HepG2 (cell line): ENCODE data around the gene OR7D4. TPM values are rescaled to one million over a fixed set of nuclear protein-coding genes. Genes with fewer than 3 reads are reported as not detected.

Source experiments
- ATAC-seq: fragments of 200-7000 bp; cut with Tn5 transposase; 3 replicates; pipeline ENCODE4 v1.9.1; 2020; ENCODE audit warnings: mild to moderate bottlenecking, moderate library complexity
- BruUV-seq: library from RNA; stranded (reverse); fragments of 400-500 nt; replicated peaks from 2 replicates; lab custom pipeline; 2021; lab: Mats Ljungman, UMichigan
- CTCF ChIA-PET: fragments of 300-600 bp; formaldehyde crosslinking; extraction: SDS; loops from one replicate; lab custom pipeline; 2021; ENCODE audit warnings: low total read pairs, inconsistent platforms, low intra/inter-chr PET ratio; lab: Yijun Ruan, JAX
- POLR2A ChIA-PET: fragments of 350-600 bp; sonication (Branson Sonifier 250); formaldehyde crosslinking; loops from one replicate; lab custom pipeline; 2020; ENCODE audit warnings: antibody characterized with exemption, inconsistent platforms; lab: Yijun Ruan, JAX
- DNase-seq: peaks from one replicate; pipeline ENCODE4 v3.0.0-alpha.2; 2015; ENCODE audit warnings: low spot score
- FAIRE-seq: peaks from 3 replicates; lab custom pipeline; 2011; peaks lifted over from hg19 to GRCh38; lab: Jason Lieb, UNC
- H2AFZ ChIP-seq: one replicate; pipeline ENCODE4 v1.6.1; 2011; ENCODE audit warnings: low read length, inconsistent platforms
- H3K27ac ChIP-seq: fragments of 300-600 bp; 3 replicates; pipeline ENCODE4 v1.8.0; 2011; ENCODE audit warnings: mixed run types, mild to moderate bottlenecking, mixed read lengths, low read length, inconsistent platforms; ENCODE audit not compliant: insufficient read depth; ENCODE audit errors: extremely low read length
- H3K27me3 ChIP-seq, 2 experiments: fragments of 200-600 bp in 1 of 2; 2 replicates in 1 of 2; 3 replicates in 1 of 2; pipeline versions ENCODE4 v1.6.0 to v1.8.0; 2011; ENCODE audit warnings: low read length in 2 of 2, mild to moderate bottlenecking in 2 of 2, moderate library complexity in 2 of 2, inconsistent platforms in 1 of 2; ENCODE audit not compliant: insufficient read depth in 2 of 2, control insufficient read depth in 1 of 2
- H3K36me3 ChIP-seq, 2 experiments: fragments of 200-600 bp in 1 of 2; replicated peaks in 1 of 2; 2 replicates in 1 of 2; 3 replicates in 1 of 2; pipeline versions ENCODE4 v1.5.1 to v1.8.0; 2011; ENCODE audit warnings: low read length in 2 of 2, inconsistent platforms in 1 of 2; ENCODE audit not compliant: insufficient read depth in 2 of 2, control insufficient read depth in 1 of 2
- H3K4me1 ChIP-seq: 2 replicates; pipeline ENCODE4 v1.5.1; 2012; ENCODE audit warnings: low read length, inconsistent platforms; ENCODE audit not compliant: insufficient read depth
- H3K4me2 ChIP-seq: 2 replicates; pipeline ENCODE4 v1.6.0; 2011; ENCODE audit warnings: low read depth, low read length, inconsistent platforms
- H3K4me3 ChIP-seq, 3 experiments: fragments of 200-600 bp in 1 of 3; sonication (generic), shearing (Covaris generic) in 1 of 3; replicated peaks in 1 of 3; 2 replicates each; pipeline ENCODE4 v1.5.1; 2011 to 2016; ENCODE audit warnings: low read length in 3 of 3, inconsistent platforms in 2 of 3, low read depth in 2 of 3, mild to moderate bottlenecking in 2 of 3, control low read depth in 1 of 3, mixed read lengths in 1 of 3; ENCODE audit not compliant: insufficient read depth in 1 of 3
- H3K79me2 ChIP-seq: one replicate; pipeline ENCODE4 v1.6.1; 2011; ENCODE audit warnings: low read length, inconsistent platforms; ENCODE audit not compliant: insufficient read depth
- H3K9ac ChIP-seq: 2 replicates; pipeline ENCODE4 v1.6.0; 2011; ENCODE audit warnings: mild to moderate bottlenecking, low read depth, low read length, inconsistent platforms; ENCODE audit not compliant: insufficient read depth
- H3K9me3 ChIP-seq: 2 replicates; pipeline ENCODE4 v1.5.1; 2012; ENCODE audit warnings: mild to moderate bottlenecking, low read length
- H4K20me1 ChIP-seq: 2 replicates; pipeline ENCODE4 v1.6.0; 2011; ENCODE audit warnings: inconsistent platforms, mild to moderate bottlenecking, low read length, moderate library complexity; ENCODE audit not compliant: insufficient read depth
- ATF1 ChIP-seq: IDR thresholded peaks from 2 replicates; pipeline ENCODE4 v1.6.1; 2016; ENCODE audit warnings: mild to moderate bottlenecking, control low read depth
- ELF1 ChIP-seq: sonication (generic); formaldehyde crosslinking; IDR thresholded peaks from 2 replicates; pipeline ENCODE4 v1.4.0; 2020; ENCODE audit warnings: missing genetic modification reagents
- FOXK2 ChIP-seq: fragments of 450-650 bp; IDR thresholded peaks from 2 replicates; pipeline ENCODE4 v1.6.1; 2016
- NFE2L2 ChIP-seq: fragments of 150-350 bp; IDR thresholded peaks from 2 replicates; pipeline ENCODE4 v1.6.1; 2014; ENCODE audit warnings: low read length
- NONO ChIP-seq, 2 experiments: fragments of 450-650 bp in 1 of 2; sonication (generic) in 1 of 2; formaldehyde crosslinking in 1 of 2; IDR thresholded peaks in 1 of 2; conservative IDR thresholded peaks in 1 of 2; 2 replicates each; pipeline versions ENCODE4 v1.6.1 to v1.8.0; 2017 to 2022; ENCODE audit warnings: mild to moderate bottlenecking in 1 of 2, missing genetic modification reagents in 1 of 2, moderate library complexity in 1 of 2
- PCBP2 ChIP-seq: fragments of 200-400 bp; formaldehyde crosslinking; optimal IDR thresholded peaks from 2 replicates; pipeline ENCODE3; 2018; ENCODE audit warnings: low read length, low read depth; ENCODE audit not compliant: poor library complexity, severe bottlenecking
- POGZ ChIP-seq: sonication (generic); formaldehyde crosslinking; IDR thresholded peaks from 2 replicates; pipeline ENCODE4 v1.4.0; 2020; ENCODE audit warnings: mild to moderate bottlenecking, missing genetic modification reagents
- POLR2AphosphoS5 ChIP-seq: IDR thresholded peaks from 2 replicates; pipeline ENCODE4 v1.6.1; 2012; ENCODE audit warnings: low read depth, low read length
- SMC3 ChIP-seq: IDR thresholded peaks from 2 replicates; pipeline ENCODE4 v1.6.1; 2011; ENCODE audit warnings: low read length, improper control_type of control experiment
- TARDBP ChIP-seq: sonication (generic); formaldehyde crosslinking; IDR thresholded peaks from 2 replicates; pipeline ENCODE4 v1.8.0; 2022; ENCODE audit warnings: mild to moderate bottlenecking, missing genetic modification reagents
- TBX2 ChIP-seq: sonication (generic); formaldehyde crosslinking; IDR thresholded peaks from 2 replicates; pipeline ENCODE4 v1.5.0; 2020; ENCODE audit warnings: missing genetic modification reagents, mild to moderate bottlenecking, borderline replicate concordance
- TEAD3 ChIP-seq: optimal IDR thresholded peaks from 2 replicates; pipeline ENCODE3; 2016; ENCODE audit warnings: borderline replicate concordance
- ZBTB43 ChIP-seq: sonication (generic); formaldehyde crosslinking; conservative IDR thresholded peaks from 2 replicates; pipeline ENCODE4 v1.4.0; 2020; ENCODE audit warnings: missing genetic modification reagents
- ZFYVE20 ChIP-seq: sonication (generic); formaldehyde crosslinking; IDR thresholded peaks from 2 replicates; pipeline ENCODE4 v1.8.0; 2023; ENCODE audit warnings: low read depth, mild to moderate bottlenecking, moderate library complexity, missing genetic modification reagents, borderline replicate concordance
- ZNF468 ChIP-seq: sonication (generic); formaldehyde crosslinking; IDR thresholded peaks from 2 replicates; pipeline ENCODE4 v1.8.0; 2022; ENCODE audit warnings: mild to moderate bottlenecking, moderate library complexity, missing genetic modification reagents
- ZNF563 ChIP-seq: sonication (generic); formaldehyde crosslinking; IDR thresholded peaks from 2 replicates; pipeline ENCODE4 v1.8.0; 2022; ENCODE audit warnings: mild to moderate bottlenecking, moderate library complexity, missing genetic modification reagents
- ZNF574 ChIP-seq: sonication (generic); formaldehyde crosslinking; IDR thresholded peaks from 2 replicates; pipeline ENCODE4 v1.4.0; 2020; ENCODE audit warnings: missing genetic modification reagents
- ZNF607 ChIP-seq: sonication (generic); formaldehyde crosslinking; IDR thresholded peaks from 2 replicates; pipeline ENCODE4 v1.5.1; 2020; ENCODE audit warnings: missing genetic modification reagents, mild to moderate bottlenecking, borderline replicate concordance
- ZNF790 ChIP-seq: sonication (generic); formaldehyde crosslinking; IDR thresholded peaks from 2 replicates; pipeline ENCODE4 v1.8.0; 2022; ENCODE audit warnings: missing genetic modification reagents, mild to moderate bottlenecking, borderline replicate concordance
- WGBS: methylation state at CpG from one replicate; pipeline ENCODE4 v1.1.6; 2017; ENCODE audit warnings: low lambda C conversion rate; 5-methylcytosine and 5-hydroxymethylcytosine counted together
- in situ Hi-C: cut with HindIII; loops from 2 replicates; pipeline ENCODE4 v1.10.0; 2017; ENCODE audit warnings: low pct_unique_long_range_greater_than_20kb; ENCODE audit not compliant: extremely low pct_ligation_motif_present
- intact Hi-C: fragments of 100-400 bp; cut with micrococcal nuclease; formaldehyde crosslinking; loops from one replicate; pipeline ENCODE4 v1.10.0; 2022; ENCODE audit not compliant: unreplicated experiment
- polyA plus RNA-seq, 8 experiments: library from polyadenylated mRNA; depleted of rRNA in 3 of 8; stranded (reverse) in 7 of 8; unstranded in 1 of 8; fragments of >200 nt; fragmentation: Illumina TruSeq in 4 of 8; extraction: Trizol in 4 of 8; gene quantifications; 2 replicates each; pipeline versions ENCODE4 v1.2.1 to v1.2.3, GENCODE V29; 2011 to 2016; ENCODE audit warnings: low read depth in 4 of 8, missing spikeins in 1 of 8, mixed read lengths in 1 of 8; ENCODE audit not compliant: insufficient read depth in 1 of 8
- total RNA-seq, 5 experiments: library from RNA; depleted of rRNA; stranded (reverse); fragments of >200 nt; fragmentation: Illumina TruSeq; extraction: Trizol; gene quantifications; 2 replicates each; pipeline ENCODE4 v1.2.3, GENCODE V29; 2016; ENCODE audit warnings: low read depth in 1 of 5

The OR7D4 gene
- total and polyA plus RNA-seq, 2 of the 13 experiments (the other 11 are each of a cell fraction or from before 2014, with no cell fraction given), result not detected

- H3K79me2 ChIP-seq, result no peaks in the 10 kb centered on the region
- no peak overlapping the region for H3K4me2 ChIP-seq
- ATAC-seq (no peak), DNase-seq (no peak), FAIRE-seq (no peak)
- H3K9me3 ChIP-seq, result peaks cover 18% of the 10 kb centered on the region
- no peaks in the 10 kb centered on the region for H3K4me1 ChIP-seq
- H3K27ac ChIP-seq, result no peak overlapping the region
- no peaks in the 10 kb centered on the region for H4K20me1 ChIP-seq
- no peak overlapping the region for H2AFZ ChIP-seq
- 4% methylated on average over 5 of the region's 5 CpGs for WGBS
- H3K27me3 ChIP-seq, result no peaks in the 10 kb centered on the region
- no peak overlapping the region for H3K4me3 ChIP-seq
- TF ChIP-seq SMC3, result no peak
- no peak for TF ChIP-seq PCBP2
- TF ChIP-seq ZNF468 (CRISPR knock-in tag), result no peak
- no peak for TF ChIP-seq POLR2AphosphoS5
- no peak for TF ChIP-seq ZNF790 (CRISPR knock-in tag)
- no peak for TF ChIP-seq ATF1 (CRISPR knock-in tag)
- no peak for TF ChIP-seq TEAD3 (CRISPR knock-in tag)
- TF ChIP-seq TARDBP (CRISPR knock-in tag), result no peak
- TF ChIP-seq ELF1, result no peak
- TF ChIP-seq FOXK2, result no peak
- no TSS peak for BruUV-seq
- in situ Hi-C loops (no loop called here), intact Hi-C loops (no loop called here)
- POLR2A ChIA-PET, result no interaction called here
- CTCF ChIA-PET, result no interaction called here
- H3K9ac ChIP-seq, result no peak overlapping the region
- no peaks in the 10 kb centered on the region for H3K36me3 ChIP-seq
Observed at GRCh38 chr19:9251236-9251635, 31.8 kb upstream of the OR7D4 start.

DNA sequence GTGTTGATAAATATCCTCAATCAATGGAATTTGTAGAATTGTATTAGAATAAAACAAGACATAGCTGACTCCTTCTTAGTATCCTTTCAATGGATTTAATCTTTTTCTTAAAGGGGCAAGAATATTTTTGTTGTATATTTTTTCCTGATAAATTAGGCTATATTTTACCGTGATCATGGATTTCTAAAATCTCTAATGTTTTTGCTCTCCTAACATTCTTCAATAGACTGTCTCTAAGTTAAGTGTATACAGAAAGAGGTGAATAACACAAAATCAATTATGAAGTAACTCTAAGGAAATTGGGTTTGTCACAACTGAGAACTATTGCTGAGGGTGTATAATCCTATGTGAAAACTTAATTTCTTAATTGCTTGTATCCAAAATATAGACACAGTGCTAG, 31.2 kb upstream of the OR7D4 start, which contains the start of gene OR7E24:
OR7E24 (plus strand) TSS at position 301 of the 400 bp plus-strand sequence. CDS start 114 bp downstream, outside the sequence.
- no peak within 1 kb of the TSS for H2AFZ ChIP-seq
- no TSS peak for BruUV-seq
- POLR2A ChIA-PET, result no interaction called here
- TF ChIP-seq ZNF574 (CRISPR knock-in tag), result no peak
- TF ChIP-seq ZNF563, result no peak
- no peak for TF ChIP-seq ZNF607 (CRISPR knock-in tag)
- TF ChIP-seq POGZ (CRISPR knock-in tag), result no peak
- TF ChIP-seq NONO (IDR thresholded peaks at IDR 0.05), result no peak
- TF ChIP-seq NONO (CRISPR knock-in tag; conservative IDR thresholded peaks at IDR 0.05), result no peak
- TF ChIP-seq ZBTB43, result no peak
- TF ChIP-seq ZFYVE20 (CRISPR knock-in tag), result no peak
- TF ChIP-seq TBX2, result no peak
- TF ChIP-seq NFE2L2, result no peak

More for the DNA sequence above, 31.2 kb upstream of the OR7D4 start, which contains the start of gene OR7E24:
- Histone ChIP-seq H3K9me3 (peaks cover 12% of the 10 kb centered on the region), H3K27me3 (no peaks in the 10 kb centered on the region), H3K4me1 (no peaks in the 10 kb centered on the region), H3K79me2 (no peaks in the 10 kb centered on the region), H3K9ac (no peak within 1 kb of the TSS), H4K20me1 (no peaks in the 10 kb centered on the region), H3K27ac (no peak within 1 kb of the TSS), H3K4me2 (no peak within 1 kb of the TSS), H3K36me3 (no peaks in the 10 kb centered on the region), H3K4me3 (no peak within 1 kb of the TSS)
- DNase-seq, result no peak
- CTCF ChIA-PET, result no interaction called here
- FAIRE-seq, result no peak
- intact Hi-C loops, result no loop called here
- no peak for ATAC-seq
- in situ Hi-C loops, result no loop called here
- 2% methylated on average over 1 of the region's 1 CpG for WGBS
